Endothelial cell of umbilical vein (primary cell): ENCODE measurements around the gene SNX25.

Experiments
- CTCF ChIP-seq, 2 donors: IDR thresholded peaks; 1 replicate in 1 of 2; 2 replicates in 1 of 2; pipeline ENCODE4 v1.5.1; 2011; ENCODE audit warnings: low read length in 2 of 2, mild to moderate bottlenecking in 2 of 2, moderate library complexity in 2 of 2, control low read depth in 1 of 2, inconsistent platforms in 1 of 2, low read depth in 1 of 2; ENCODE audit not compliant: insufficient read depth in 1 of 2; ENCODE audit errors: extremely low read depth in 1 of 2
- EZH2 ChIP-seq: IDR thresholded peaks from 2 replicates; pipeline ENCODE4 v1.6.1; 2012; ENCODE audit warnings: borderline replicate concordance, low read depth, mild to moderate bottlenecking, moderate library complexity, low read length, inconsistent platforms; ENCODE audit not compliant: severe bottlenecking
- FOS ChIP-seq: IDR thresholded peaks from 2 replicates; pipeline ENCODE4 v1.6.1; 2011; ENCODE audit warnings: mild to moderate bottlenecking, low read length, moderate library complexity, borderline replicate concordance; ENCODE audit not compliant: insufficient read depth
- JUN ChIP-seq: IDR thresholded peaks from 2 replicates; pipeline ENCODE4 v1.6.1; 2011; ENCODE audit warnings: borderline replicate concordance, low read depth; ENCODE audit not compliant: insufficient read length, insufficient read depth
- MAX ChIP-seq: IDR thresholded peaks from 2 replicates; pipeline ENCODE4 v1.6.1; 2011; ENCODE audit not compliant: insufficient read depth, insufficient read length
- MYC ChIP-seq: IDR thresholded peaks from one replicate; pipeline ENCODE4 v1.6.1; 2011; ENCODE audit warnings: mild to moderate bottlenecking, low read depth, low read length
- POLR2A ChIP-seq: IDR thresholded peaks from 2 replicates; pipeline ENCODE4 v1.6.1; 2012; ENCODE audit warnings: low read depth, mild to moderate bottlenecking, control low read depth, low read length
- POLR2AphosphoS5 ChIP-seq: IDR thresholded peaks from 2 replicates; pipeline ENCODE4 v1.6.1; 2012; ENCODE audit warnings: low read depth, mild to moderate bottlenecking, control low read depth, low read length, moderate library complexity; ENCODE audit not compliant: insufficient read depth

GRCh38 chr4:185351691-185352090 is 142.3 kb downstream of the SNX25 start:
- no peak for TF ChIP-seq CTCF (IDR thresholded peaks at IDR 0.05; ENCODE audit: extremely low read depth in 1 of 2, insufficient read depth in 1 of 2, low read depth in 1 of 2, low read length in 2 of 2)
- TF ChIP-seq POLR2A = no peak
- TF ChIP-seq EZH2 = no peak
- TF ChIP-seq POLR2AphosphoS5 = no peak
- TF ChIP-seq JUN = no peak
- TF ChIP-seq MYC = no peak
- no peak for TF ChIP-seq FOS
- TF ChIP-seq MAX = no peak
